Parathyroid adenoma (tissue), 2 donors: ENCODE measurements around the gene TAF11.
A peak's percentile ranks its signal among the peaks of the same experiment; 100 is the strongest.

Experiments
- H2AFZ ChIP-seq: fragments of 300-600 bp; sonication (generic); one replicate; pipeline ENCODE4 v1.7.0; 2017; ENCODE audit warnings: antibody characterized with exemption, mild to moderate bottlenecking
- H3K27ac ChIP-seq: fragments of 300-600 bp; sonication (generic); one replicate; pipeline ENCODE4 v1.7.0; 2017
- H3K27me3 ChIP-seq: fragments of 300-600 bp; sonication (generic); one replicate; pipeline ENCODE4 v1.7.0; 2017; ENCODE audit warnings: low read length; ENCODE audit not compliant: control insufficient read depth, insufficient read depth
- H3K36me3 ChIP-seq: fragments of 300-600 bp; sonication (generic); one replicate; pipeline ENCODE4 v1.7.0; 2017; ENCODE audit warnings: low read length; ENCODE audit not compliant: control insufficient read depth, insufficient read depth
- H3K4me1 ChIP-seq: fragments of 300-600 bp; sonication (generic); one replicate; pipeline ENCODE4 v1.7.0; 2017; ENCODE audit warnings: control low read depth
- H3K4me2 ChIP-seq: fragments of 300-600 bp; sonication (generic); one replicate; pipeline ENCODE4 v1.7.0; 2017; ENCODE audit warnings: low read length
- H3K4me3 ChIP-seq: fragments of 300-600 bp; sonication (generic); one replicate; pipeline ENCODE4 v1.7.0; 2017; ENCODE audit warnings: low read depth, low read length
- H3K79me2 ChIP-seq: fragments of 300-600 bp; sonication (generic); one replicate; pipeline ENCODE4 v1.7.0; 2017; ENCODE audit warnings: control low read depth
- H3K9ac ChIP-seq: fragments of 300-600 bp; sonication (generic); one replicate; pipeline ENCODE4 v1.7.0; 2017; ENCODE audit warnings: mild to moderate bottlenecking
- H3K9me3 ChIP-seq: fragments of 300-600 bp; sonication (generic); one replicate; pipeline ENCODE4 v1.7.0; 2017; ENCODE audit warnings: low read length; ENCODE audit not compliant: control insufficient read depth
- CTCF ChIP-seq: fragments of 300-600 bp; sonication (generic); IDR thresholded peaks from one replicate; pipeline ENCODE4 v1.7.0; 2017; ENCODE audit warnings: antibody characterized with exemption, mild to moderate bottlenecking
- donor health status: primary hyperparathyroidism.

TAF11 gene

GRCh38 chr6:34897716-34898115, 9.9 kb upstream of the TAF11 start:
- no peak overlapping the region for H3K9ac ChIP-seq

DNA sequence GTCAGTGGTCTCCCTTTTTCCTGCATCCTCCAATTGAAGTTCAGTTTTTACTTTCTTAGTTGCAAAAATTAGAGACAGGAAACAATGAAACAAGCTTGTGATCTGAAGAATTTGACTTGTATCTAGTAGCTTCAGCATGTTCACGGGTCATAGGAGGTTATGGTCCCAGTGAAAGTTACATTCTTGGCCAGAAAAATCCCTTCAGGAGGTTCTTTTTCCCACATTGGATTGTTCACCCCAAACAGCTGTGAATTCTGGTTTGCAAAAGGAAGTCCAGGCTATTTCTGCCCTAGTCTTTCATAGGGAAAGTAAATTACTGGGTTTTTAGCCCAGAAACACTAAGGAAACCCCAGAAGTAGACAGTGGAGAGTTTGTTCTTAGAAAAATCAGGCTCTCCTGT, 9.3 kb upstream of the TAF11 start:
- TF ChIP-seq CTCF, result no peak
- Histone ChIP-seq H3K9ac (no peak overlapping the region), H3K27me3 (no peaks in the 10 kb centered on the region), H3K4me2 (no peak overlapping the region), H3K4me3 (no peak overlapping the region), H3K36me3 (no peaks in the 10 kb centered on the region), H2AFZ (no peak overlapping the region), H3K27ac (no peak overlapping the region), H3K4me1 (no peaks in the 10 kb centered on the region), H3K79me2 (peaks cover 37% of the 10 kb centered on the region), H3K9me3 (no peaks in the 10 kb centered on the region)

More at GRCh38 chr6:34897716-34898115, 9.9 kb upstream of the TAF11 start:
- no peaks in the 10 kb centered on the region for H3K9me3 ChIP-seq
- no peaks in the 10 kb centered on the region for H3K4me1 ChIP-seq
- no peak for TF ChIP-seq CTCF
- no peak overlapping the region for H2AFZ ChIP-seq
- no peaks in the 10 kb centered on the region for H3K36me3 ChIP-seq
- H3K79me2 ChIP-seq, result peaks cover 36% of the 10 kb centered on the region
- no peak overlapping the region for H3K4me2 ChIP-seq
- no peaks in the 10 kb centered on the region for H3K27me3 ChIP-seq
- H3K4me3 ChIP-seq, result no peak overlapping the region
- H3K27ac ChIP-seq, result peak overlapping the region; percentile 8

- Histone ChIP-seq H3K36me3 (no peaks in the 10 kb centered on the region), H3K27me3 (no peaks in the 10 kb centered on the region), H3K4me1 (peaks cover 6% of the 10 kb centered on the region), H3K9ac (no peak overlapping the region), H3K4me2 (no peak overlapping the region), H2AFZ (no peak overlapping the region), H3K27ac (no peak overlapping the region), H3K4me3 (no peak overlapping the region), H3K9me3 (no peaks in the 10 kb centered on the region), H3K79me2 (peaks cover 31% of the 10 kb centered on the region)
- TF ChIP-seq CTCF, result no peak
These were observed 6.9 kb upstream of the TAF11 start for GRCh38 chr6:34894693-34895092.

- no peak overlapping the region for H3K4me2 ChIP-seq
- no peak overlapping the region for H2AFZ ChIP-seq
- no peaks in the 10 kb centered on the region for H3K36me3 ChIP-seq
- peak overlapping the region; percentile 17 for H3K4me3 ChIP-seq
- no peak overlapping the region for H3K27ac ChIP-seq
- H3K79me2 ChIP-seq, result peaks cover 33% of the 10 kb centered on the region
- H3K9ac ChIP-seq, result no peak overlapping the region
- peaks cover 6% of the 10 kb centered on the region for H3K4me1 ChIP-seq
- H3K27me3 ChIP-seq, result no peaks in the 10 kb centered on the region
- no peak for TF ChIP-seq CTCF
- H3K9me3 ChIP-seq, result no peaks in the 10 kb centered on the region
These were observed 3.5 kb upstream of the TAF11 start for GRCh38 chr6:34891296-34891695.

- H3K4me1 ChIP-seq, result peaks cover 6% of the 10 kb centered on the region
- peak overlapping the region; percentile 82 for H3K4me2 ChIP-seq
- H2AFZ ChIP-seq, result peak overlapping the region; percentile 41
- no peaks in the 10 kb centered on the region for H3K9me3 ChIP-seq
- H3K36me3 ChIP-seq, result no peaks in the 10 kb centered on the region
- H3K27ac ChIP-seq, result no peak overlapping the region
- peaks cover 27% of the 10 kb centered on the region for H3K79me2 ChIP-seq
- H3K27me3 ChIP-seq, result no peaks in the 10 kb centered on the region
- TF ChIP-seq CTCF, result no peak
- peak overlapping the region; percentile 98 for H3K4me3 ChIP-seq
- H3K9ac ChIP-seq, result no peak overlapping the region
These were observed 2.7 kb upstream of the TAF11 start for GRCh38 chr6:34890533-34890925.
